Measurements from ENCODE around the gene MCCD1. TPM values are rescaled to one million over a fixed set of nuclear protein-coding genes. Genes with fewer than 3 reads are reported as not detected.

MCCD1 gene
- total and polyA plus RNA-seq, 7 donors: not detected

GRCh38 chr6:31575335-31575901 lies 46.7 kb downstream of the MCCD1 start, which contains the start of gene TNF:
TNF (plus strand) TSS chr6:31575565; CDS start chr6:31575742, 177 bp downstream.
- peak within 1 kb of the TSS; percentile 47 to 79 (median 74) for H3K27ac ChIP-seq
- 36 to 39% methylated on average over 19 of the region's 19 CpGs for WGBS, 2 donors
- peaks cover 0 to 7% (median 4%) of the 10 kb centered on the region in 4 donors for H3K4me1 ChIP-seq
- no peaks in the 10 kb centered on the region for H3K9me3 ChIP-seq
- H3K4me3 ChIP-seq: peak within 1 kb of the TSS in 3 of 4 donors; percentile 27 to 48 (median 43)
- H3K27me3 ChIP-seq: no peaks in the 10 kb centered on the region
- intact Hi-C loops (cut with DNase I): no loop called here
- TF ChIP-seq EP300 (IDR thresholded peaks at IDR 0.05) (no peak), POLR2A (IDR thresholded peaks at IDR 0.05) (peak; percentile 49 to 58), POLR2AphosphoS5 (IDR thresholded peaks at IDR 0.05) (peak; percentile 50 to 81 (median 80)), CTCF (IDR thresholded peaks at IDR 0.05) (no peak)
- DNase-seq: peak; percentile 86
- H3K36me3 ChIP-seq: no peaks in the 10 kb centered on the region

DNA sequence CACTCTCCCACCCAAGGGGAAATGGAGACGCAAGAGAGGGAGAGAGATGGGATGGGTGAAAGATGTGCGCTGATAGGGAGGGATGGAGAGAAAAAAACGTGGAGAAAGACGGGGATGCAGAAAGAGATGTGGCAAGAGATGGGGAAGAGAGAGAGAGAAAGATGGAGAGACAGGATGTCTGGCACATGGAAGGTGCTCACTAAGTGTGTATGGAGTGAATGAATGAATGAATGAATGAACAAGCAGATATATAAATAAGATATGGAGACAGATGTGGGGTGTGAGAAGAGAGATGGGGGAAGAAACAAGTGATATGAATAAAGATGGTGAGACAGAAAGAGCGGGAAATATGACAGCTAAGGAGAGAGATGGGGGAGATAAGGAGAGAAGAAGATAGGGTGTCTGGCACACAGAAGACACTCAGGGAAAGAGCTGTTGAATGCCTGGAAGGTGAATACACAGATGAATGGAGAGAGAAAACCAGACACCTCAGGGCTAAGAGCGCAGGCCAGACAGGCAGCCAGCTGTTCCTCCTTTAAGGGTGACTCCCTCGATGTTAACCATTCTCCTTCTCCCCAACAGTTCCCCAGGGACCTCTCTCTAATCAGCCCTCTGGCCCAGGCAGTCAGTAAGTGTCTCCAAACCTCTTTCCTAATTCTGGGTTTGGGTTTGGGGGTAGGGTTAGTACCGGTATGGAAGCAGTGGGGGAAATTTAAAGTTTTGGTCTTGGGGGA lies 47.4 kb downstream of the MCCD1 start:
- TF ChIP-seq CTCF (IDR thresholded peaks at IDR 0.05) (no peak), POLR2A (IDR thresholded peaks at IDR 0.05) (no peak), EP300 (IDR thresholded peaks at IDR 0.05) (no peak), POLR2AphosphoS5 (IDR thresholded peaks at IDR 0.05) (no peak)
- H3K27me3 ChIP-seq: no peaks in the 10 kb centered on the region
- peaks cover 0 to 13% (median 6%) of the 10 kb centered on the region in 4 donors for H3K4me1 ChIP-seq
- H3K36me3 ChIP-seq: no peaks in the 10 kb centered on the region
- 61 to 73% methylated on average over 8 of the region's 8 CpGs for WGBS, 2 donors
- no peaks in the 10 kb centered on the region for H3K9me3 ChIP-seq
- peak overlapping the region; percentile 47 to 79 (median 74) for H3K27ac ChIP-seq
- no peak for DNase-seq
- peak overlapping the region in 3 of 4 donors; percentile 27 to 48 (median 43) for H3K4me3 ChIP-seq
- intact Hi-C loops (cut with DNase I): no loop called here

DNA sequence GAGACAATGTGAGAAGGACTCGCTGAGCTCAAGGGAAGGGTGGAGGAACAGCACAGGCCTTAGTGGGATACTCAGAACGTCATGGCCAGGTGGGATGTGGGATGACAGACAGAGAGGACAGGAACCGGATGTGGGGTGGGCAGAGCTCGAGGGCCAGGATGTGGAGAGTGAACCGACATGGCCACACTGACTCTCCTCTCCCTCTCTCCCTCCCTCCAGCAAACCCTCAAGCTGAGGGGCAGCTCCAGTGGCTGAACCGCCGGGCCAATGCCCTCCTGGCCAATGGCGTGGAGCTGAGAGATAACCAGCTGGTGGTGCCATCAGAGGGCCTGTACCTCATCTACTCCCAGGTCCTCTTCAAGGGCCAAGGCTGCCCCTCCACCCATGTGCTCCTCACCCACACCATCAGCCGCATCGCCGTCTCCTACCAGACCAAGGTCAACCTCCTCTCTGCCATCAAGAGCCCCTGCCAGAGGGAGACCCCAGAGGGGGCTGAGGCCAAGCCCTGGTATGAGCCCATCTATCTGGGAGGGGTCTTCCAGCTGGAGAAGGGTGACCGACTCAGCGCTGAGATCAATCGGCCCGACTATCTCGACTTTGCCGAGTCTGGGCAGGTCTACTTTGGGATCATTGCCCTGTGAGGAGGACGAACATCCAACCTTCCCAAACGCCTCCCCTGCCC lies 48.3 kb downstream of the MCCD1 start:
- H3K27ac ChIP-seq: no peak overlapping the region
- H3K4me3 ChIP-seq: no peak overlapping the region
- no peak for DNase-seq
- H3K9me3 ChIP-seq: no peaks in the 10 kb centered on the region
- 77 to 85% methylated on average over 19 of the region's 19 CpGs for WGBS, 2 donors
- H3K27me3 ChIP-seq: no peaks in the 10 kb centered on the region
- peaks cover 0 to 21% (median 13%) of the 10 kb centered on the region in 4 donors for H3K4me1 ChIP-seq
- no peak for TF ChIP-seq CTCF (IDR thresholded peaks at IDR 0.05)
- no peaks in the 10 kb centered on the region for H3K36me3 ChIP-seq
- intact Hi-C loops (cut with DNase I): no loop called here

GRCh38 chr6:31577579-31577966 lies 48.8 kb downstream of the MCCD1 start:
- H3K27ac ChIP-seq: no peak overlapping the region
- H3K4me3 ChIP-seq: no peak overlapping the region
- TF ChIP-seq POLR2A (IDR thresholded peaks at IDR 0.05) (no peak), EP300 (IDR thresholded peaks at IDR 0.05) (no peak), POLR2AphosphoS5 (IDR thresholded peaks at IDR 0.05) (no peak), CTCF (IDR thresholded peaks at IDR 0.05) (no peak)
- no peaks in the 10 kb centered on the region for H3K9me3 ChIP-seq
- no peak for DNase-seq
- intact Hi-C loops (cut with DNase I): no loop called here
- H3K27me3 ChIP-seq: no peaks in the 10 kb centered on the region
- H3K4me1 ChIP-seq: peaks cover 0 to 21% (median 17%) of the 10 kb centered on the region in 4 donors
- H3K36me3 ChIP-seq: no peaks in the 10 kb centered on the region
- WGBS, 2 donors: 81 to 86% methylated on average over 3 of the region's 3 CpGs
